HepG2 (cell line): ENCODE measurements around the gene COQ9. TPM values are rescaled to one million over a fixed set of nuclear protein-coding genes. Genes with fewer than 3 reads are reported as not detected.

ENCODE experiments used
- CREB1 ChIP-seq, 2 experiments: fragments of 450-650 bp in 1 of 2; IDR thresholded peaks; 2 replicates each; pipeline ENCODE4 v1.6.1; 2016 to 2017; ENCODE audit warnings: control low read depth in 1 of 2, mild to moderate bottlenecking in 1 of 2, missing compliant biosample characterization in 1 of 2, missing genetic modification characterization in 1 of 2
- HNF4G ChIP-seq, 2 experiments: sonication (generic) in 1 of 2; formaldehyde crosslinking in 1 of 2; IDR thresholded peaks; 2 replicates each; pipeline versions ENCODE4 v1.4.0 to v1.6.1; 2011 to 2020; ENCODE audit warnings: borderline replicate concordance in 2 of 2, low read depth in 2 of 2, mild to moderate bottlenecking in 2 of 2, low read length in 1 of 2, missing genetic modification reagents in 1 of 2, moderate library complexity in 1 of 2
- MAFG ChIP-seq: sonication (generic); formaldehyde crosslinking; IDR thresholded peaks from 2 replicates; pipeline ENCODE4 v1.5.1; 2020; ENCODE audit warnings: mild to moderate bottlenecking, missing genetic modification reagents
- RCOR2 ChIP-seq: IDR thresholded peaks from 2 replicates; pipeline ENCODE4 v1.6.1; 2016; ENCODE audit warnings: missing biosample characterization, missing genetic modification reagents
- SCMH1 ChIP-seq: sonication (generic); formaldehyde crosslinking; IDR thresholded peaks from 2 replicates; pipeline ENCODE4 v1.9.0; 2021; ENCODE audit warnings: missing genetic modification reagents, mild to moderate bottlenecking, borderline replicate concordance
- ZBTB7B ChIP-seq: sonication (generic); formaldehyde crosslinking; IDR thresholded peaks from 2 replicates; pipeline ENCODE4 v1.4.0; 2020; ENCODE audit warnings: missing genetic modification reagents
- ZNF3 ChIP-seq: IDR thresholded peaks from 2 replicates; pipeline ENCODE4 v1.7.0; 2017; ENCODE audit warnings: inconsistent platforms
- polyA plus RNA-seq, 8 experiments: library from polyadenylated mRNA; depleted of rRNA in 3 of 8; stranded (reverse) in 7 of 8; unstranded in 1 of 8; fragments of >200 nt; fragmentation: Illumina TruSeq in 4 of 8; extraction: Trizol in 4 of 8; gene quantifications; 2 replicates each; pipeline versions ENCODE4 v1.2.1 to v1.2.3, GENCODE V29; 2011 to 2016; ENCODE audit warnings: low read depth in 4 of 8, missing spikeins in 1 of 8, mixed read lengths in 1 of 8; ENCODE audit not compliant: insufficient read depth in 1 of 8
- total RNA-seq, 5 experiments: library from RNA; depleted of rRNA; stranded (reverse); fragments of >200 nt; fragmentation: Illumina TruSeq; extraction: Trizol; gene quantifications; 2 replicates each; pipeline ENCODE4 v1.2.3, GENCODE V29; 2016; ENCODE audit warnings: low read depth in 1 of 5
- TF ChIP-seq, protein P1 (sequence below): sonication (generic); formaldehyde crosslinking; IDR thresholded peaks from 2 replicates; pipeline ENCODE4 v1.4.0; 2020; ENCODE audit warnings: missing genetic modification reagents
- TF ChIP-seq, protein P2 (sequence below): sonication (generic); formaldehyde crosslinking; IDR thresholded peaks from 2 replicates; pipeline ENCODE4 v1.8.0; 2022; ENCODE audit warnings: missing genetic modification reagents, mild to moderate bottlenecking, inconsistent platforms, borderline replicate concordance

COQ9 gene
- total and polyA plus RNA-seq, 2 of the 13 experiments (the other 11 are each of a cell fraction or from before 2014, with no cell fraction given): 57.5 to 108 TPM

DNA sequence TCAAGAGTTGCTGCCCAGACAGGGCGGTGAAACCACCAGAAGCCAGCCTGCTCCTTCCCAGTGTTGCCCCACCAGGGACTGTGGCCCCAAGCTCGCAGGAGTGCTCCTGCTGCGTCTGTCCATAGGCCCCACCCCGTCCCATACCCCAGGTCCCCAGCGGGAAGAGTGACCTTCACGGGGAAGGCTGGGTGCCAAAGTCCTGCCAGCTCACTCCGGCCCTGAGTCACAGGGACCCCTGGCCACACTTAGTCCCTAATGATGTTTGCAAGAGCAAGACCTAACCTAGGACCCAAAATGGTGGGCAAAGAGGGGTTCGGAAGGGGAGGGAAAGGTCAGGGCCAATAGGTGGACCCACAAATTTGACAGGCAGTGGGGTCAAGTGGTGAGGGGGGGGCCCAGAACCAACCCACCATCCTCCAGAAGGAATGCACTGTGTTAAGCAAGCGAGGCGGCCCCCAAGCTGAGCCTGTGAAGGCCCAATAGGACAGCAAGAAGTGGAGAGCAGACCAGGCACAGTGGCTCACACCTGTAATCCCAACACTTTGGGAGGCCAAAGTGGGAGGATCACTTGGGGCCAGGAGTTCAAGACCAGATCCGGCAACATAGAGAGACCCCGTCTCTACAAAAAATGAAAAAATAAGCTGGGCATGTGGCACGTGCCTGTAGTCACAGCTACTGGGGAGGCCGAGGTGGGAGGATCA, 35.7 kb downstream of the COQ9 start (continued):
- no peak for TF ChIP-seq CREB1 (IDR thresholded peaks at IDR 0.05)
- TF ChIP-seq CREB1 (CRISPR knock-in tag; IDR thresholded peaks at IDR 0.05): no peak; the same call in 1 of the 2 replicates
- TF ChIP-seq, protein P1, sequence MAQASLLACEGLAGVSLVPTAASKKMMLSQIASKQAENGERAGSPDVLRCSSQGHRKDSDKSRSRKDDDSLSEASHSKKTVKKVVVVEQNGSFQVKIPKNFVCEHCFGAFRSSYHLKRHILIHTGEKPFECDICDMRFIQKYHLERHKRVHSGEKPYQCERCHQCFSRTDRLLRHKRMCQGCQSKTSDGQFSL (CRISPR knock-in tag): peak; percentile 72; the same call in 1 of the 2 replicates
- no peak for TF ChIP-seq SCMH1 (CRISPR knock-in tag)
- no peak for TF ChIP-seq MAFG (CRISPR knock-in tag)
- peak; percentile 32 for TF ChIP-seq RCOR2 (CRISPR knock-in tag)
- peak; percentile 71 for TF ChIP-seq HNF4G (IDR thresholded peaks at IDR 0.05; ENCODE audit: borderline replicate concordance, low read depth, low read length)
- TF ChIP-seq HNF4G (CRISPR knock-in tag; IDR thresholded peaks at IDR 0.05; ENCODE audit: borderline replicate concordance, low read depth): peak; percentile 94
- TF ChIP-seq ZBTB7B (CRISPR knock-in tag): peak; percentile 98
- TF ChIP-seq, protein P2, sequence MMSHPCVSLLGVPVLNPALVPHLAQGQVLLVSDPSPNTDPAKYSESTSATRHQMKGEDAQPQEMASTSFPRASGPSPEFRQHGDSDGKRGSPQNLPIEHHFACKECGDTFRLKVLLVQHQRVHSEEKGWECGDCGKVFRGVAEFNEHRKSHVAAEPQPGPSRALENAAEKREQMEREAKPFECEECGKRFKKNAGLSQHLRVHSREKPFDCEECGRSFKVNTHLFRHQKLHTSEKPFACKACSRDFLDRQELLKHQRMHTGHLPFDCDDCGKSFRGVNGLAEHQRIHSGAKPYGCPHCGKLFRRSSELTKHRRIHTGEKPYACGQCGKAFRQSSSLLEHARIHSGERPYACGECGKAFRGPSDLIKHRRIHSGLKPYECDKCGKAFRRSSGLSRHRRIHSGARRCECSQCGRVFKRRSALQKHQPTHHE (CRISPR knock-in tag): no peak
- no peak for TF ChIP-seq ZNF3
